ENCODE measurements around the gene PCDHGA2. TPM values are rescaled to one million over a fixed set of nuclear protein-coding genes. Genes with fewer than 3 reads are reported as not detected.

Gene PCDHGA2
- total RNA-seq, 1 donor from 2014 or later, result 2.2 TPM

Other genes starting within 250 kb of the PCDHGA2 start
- 0.55 and 2.0 TPM in 2 replicates for gene PCDHB2, start 244.1 kb upstream of the PCDHGA2 start, total RNA-seq
- gene PCDHB3, start 238.3 kb upstream of the PCDHGA2 start, total RNA-seq, result 0.75 and 0.77 TPM in 2 replicates
- under 0.01 and 0.12 TPM in 2 replicates for gene PCDHB4, start 216.9 kb upstream of the PCDHGA2 start, total RNA-seq
- gene PCDHB5, start 203.6 kb upstream of the PCDHGA2 start, total RNA-seq, result 0.22 and 0.50 TPM in 2 replicates
- under 0.01 TPM in 2 replicates for gene PCDHB6, start 188.7 kb upstream of the PCDHGA2 start, total RNA-seq
- gene PCDHB7, start 166.1 kb upstream of the PCDHGA2 start, total RNA-seq, result 0.11 and 0.12 TPM in 2 replicates
- 0.11 and 0.25 TPM in 2 replicates for gene PCDHB8, start 161.0 kb upstream of the PCDHGA2 start, total RNA-seq
- 0.12 and 0.33 TPM in 2 replicates for gene PCDHB16, start 156.4 kb upstream of the PCDHGA2 start, total RNA-seq
- gene PCDHB9, start 151.6 kb upstream of the PCDHGA2 start, total RNA-seq, result under 0.01 TPM in 2 replicates
- gene PCDHB10, start 146.4 kb upstream of the PCDHGA2 start, total RNA-seq, result 0.11 and 0.12 TPM in 2 replicates
- gene PCDHB11, start 139.1 kb upstream of the PCDHGA2 start, total RNA-seq, result under 0.01 TPM in 1 of 2 replicates, not detected in the other
- gene PCDHB12, start 130.0 kb upstream of the PCDHGA2 start, total RNA-seq, result under 0.01 and 0.12 TPM in 2 replicates
- gene PCDHB13, start 124.8 kb upstream of the PCDHGA2 start, total RNA-seq, result under 0.01 and 0.12 TPM in 2 replicates
- gene PCDHB14, start 115.4 kb upstream of the PCDHGA2 start, total RNA-seq, result 0.11 and 0.12 TPM in 2 replicates
- gene PCDHB15, start 93.4 kb upstream of the PCDHGA2 start, total RNA-seq, result under 0.01 and 0.37 TPM in 2 replicates
- 0.50 and 0.66 TPM in 2 replicates for gene SLC25A2, start 34.7 kb upstream of the PCDHGA2 start, total RNA-seq
- 86.1 and 88.3 TPM in 2 replicates for gene TAF7, start 18.0 kb upstream of the PCDHGA2 start, total RNA-seq
- gene PCDHGA1, start 8.2 kb upstream of the PCDHGA2 start, total RNA-seq, result 0.22 and 0.62 TPM in 2 replicates
- 0.22 and 0.87 TPM in 2 replicates for gene PCDHGA3, start 5.1 kb downstream of the PCDHGA2 start, total RNA-seq
- 0.44 and 1.2 TPM in 2 replicates for gene PCDHGB1, start 11.3 kb downstream of the PCDHGA2 start, total RNA-seq
- gene PCDHGA4, start 16.3 kb downstream of the PCDHGA2 start, total RNA-seq, result 2.2 and 5.2 TPM in 2 replicates
- 1.2 and 1.7 TPM in 2 replicates for gene PCDHGB2, start 21.2 kb downstream of the PCDHGA2 start, total RNA-seq
- gene PCDHGA5, start 25.4 kb downstream of the PCDHGA2 start, total RNA-seq, result 0.55 and 0.87 TPM in 2 replicates
- 2.3 and 4.2 TPM in 2 replicates for gene PCDHGB3, start 31.5 kb downstream of the PCDHGA2 start, total RNA-seq
- gene PCDHGA6, start 35.1 kb downstream of the PCDHGA2 start, total RNA-seq, result 1.7 and 3.2 TPM in 2 replicates
- 1.3 and 4.0 TPM in 2 replicates for gene PCDHGA7, start 44.0 kb downstream of the PCDHGA2 start, total RNA-seq
- gene PCDHGB4, start 48.9 kb downstream of the PCDHGA2 start, total RNA-seq, result 11.3 and 20.9 TPM in 2 replicates
- 1.1 and 2.4 TPM in 2 replicates for gene PCDHGA8, start 53.9 kb downstream of the PCDHGA2 start, total RNA-seq
- gene PCDHGB5, start 59.2 kb downstream of the PCDHGA2 start, total RNA-seq, result 16.2 and 25.0 TPM in 2 replicates
- 4.0 and 4.2 TPM in 2 replicates for gene PCDHGA9, start 64.0 kb downstream of the PCDHGA2 start, total RNA-seq
- gene PCDHGB6, start 69.3 kb downstream of the PCDHGA2 start, total RNA-seq, result 2.4 and 2.9 TPM in 2 replicates
- gene PCDHGA10, start 74.2 kb downstream of the PCDHGA2 start, total RNA-seq, result 4.9 and 5.2 TPM in 2 replicates
- 6.0 and 7.4 TPM in 2 replicates for gene PCDHGB7, start 78.9 kb downstream of the PCDHGA2 start, total RNA-seq
- gene PCDHGA11, start 82.3 kb downstream of the PCDHGA2 start, total RNA-seq, result 11.7 and 13.6 TPM in 2 replicates
- gene PCDHGA12, start 91.7 kb downstream of the PCDHGA2 start, total RNA-seq, result 15.5 and 21.5 TPM in 2 replicates
- 39.6 and 44.7 TPM in 2 replicates for gene PCDHGC3, start 137.2 kb downstream of the PCDHGA2 start, total RNA-seq
- gene PCDHGC4, start 146.3 kb downstream of the PCDHGA2 start, total RNA-seq, result 2.2 and 2.4 TPM in 2 replicates
- 2.3 and 2.9 TPM in 2 replicates for gene PCDHGC5, start 150.3 kb downstream of the PCDHGA2 start, total RNA-seq